VCaP (cell line): ENCODE data around the gene PCSK4.

ENCODE experiments used
- H3K27ac ChIP-seq: fragments of 450-650 bp; 2 replicates; pipeline ENCODE4 v1.5.1; 2017
- TF ChIP-seq, protein P1 (sequence below): fragments of 450-650 bp; conservative IDR thresholded peaks from 2 replicates; pipeline ENCODE4 v1.5.1; 2017; ENCODE audit warnings: mild to moderate bottlenecking, moderate library complexity

PCSK4 gene

DNA sequence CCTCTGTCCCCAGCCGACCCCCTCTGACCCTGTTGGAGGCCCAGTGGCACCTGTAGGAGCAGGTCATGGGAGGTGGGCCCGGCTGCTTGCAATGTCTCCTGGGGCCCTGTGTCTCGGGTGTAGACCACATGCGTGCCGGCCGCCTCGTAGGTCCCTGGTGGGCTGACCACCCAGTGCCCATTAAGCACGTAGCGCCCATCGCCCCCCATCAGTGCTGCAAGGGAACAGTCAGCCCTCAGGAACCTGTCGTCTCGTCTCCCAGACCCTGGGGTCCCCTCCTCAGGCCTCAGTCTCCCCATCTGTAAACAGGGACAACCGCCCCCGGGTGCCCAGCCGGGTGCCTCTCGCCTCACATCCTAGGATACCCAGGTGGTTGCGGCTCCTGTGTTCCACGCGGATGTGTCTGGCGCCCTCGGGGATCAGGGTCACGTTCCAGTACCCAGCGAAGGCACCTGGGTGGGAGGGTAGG lies 17.1 kb upstream of the PCSK4 start:
- TF ChIP-seq, protein P1, sequence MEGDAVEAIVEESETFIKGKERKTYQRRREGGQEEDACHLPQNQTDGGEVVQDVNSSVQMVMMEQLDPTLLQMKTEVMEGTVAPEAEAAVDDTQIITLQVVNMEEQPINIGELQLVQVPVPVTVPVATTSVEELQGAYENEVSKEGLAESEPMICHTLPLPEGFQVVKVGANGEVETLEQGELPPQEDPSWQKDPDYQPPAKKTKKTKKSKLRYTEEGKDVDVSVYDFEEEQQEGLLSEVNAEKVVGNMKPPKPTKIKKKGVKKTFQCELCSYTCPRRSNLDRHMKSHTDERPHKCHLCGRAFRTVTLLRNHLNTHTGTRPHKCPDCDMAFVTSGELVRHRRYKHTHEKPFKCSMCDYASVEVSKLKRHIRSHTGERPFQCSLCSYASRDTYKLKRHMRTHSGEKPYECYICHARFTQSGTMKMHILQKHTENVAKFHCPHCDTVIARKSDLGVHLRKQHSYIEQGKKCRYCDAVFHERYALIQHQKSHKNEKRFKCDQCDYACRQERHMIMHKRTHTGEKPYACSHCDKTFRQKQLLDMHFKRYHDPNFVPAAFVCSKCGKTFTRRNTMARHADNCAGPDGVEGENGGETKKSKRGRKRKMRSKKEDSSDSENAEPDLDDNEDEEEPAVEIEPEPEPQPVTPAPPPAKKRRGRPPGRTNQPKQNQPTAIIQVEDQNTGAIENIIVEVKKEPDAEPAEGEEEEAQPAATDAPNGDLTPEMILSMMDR = no peak
- H3K27ac ChIP-seq = peak overlapping the region; percentile 75

- TF ChIP-seq, protein P1 = no peak
- H3K27ac ChIP-seq = no peak overlapping the region
Observed at GRCh38 chr19:1505991-1506881, 16.1 kb upstream of the PCSK4 start.

DNA sequence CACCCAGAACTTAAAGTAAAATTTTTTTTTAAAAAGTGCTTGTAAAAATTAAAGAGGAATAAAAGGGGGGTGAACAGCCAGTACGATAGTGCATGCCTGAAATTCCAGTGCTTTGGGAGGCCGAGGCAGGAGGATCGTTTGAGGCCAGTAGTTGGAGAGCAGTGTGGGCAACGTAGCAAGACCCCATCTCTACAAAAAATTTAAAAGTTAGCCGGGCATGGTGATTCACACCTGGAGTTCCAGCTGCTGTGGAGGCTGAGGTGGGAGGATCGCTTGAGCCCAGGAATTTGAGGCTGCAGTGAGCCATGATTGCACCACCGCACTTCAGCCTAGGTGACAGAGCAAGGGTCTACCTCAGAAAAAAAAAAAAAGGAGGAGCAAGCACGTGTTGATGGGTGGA lies 14.9 kb upstream of the PCSK4 start:
- H3K27ac ChIP-seq = no peak overlapping the region
- TF ChIP-seq, protein P1 = no peak

DNA sequence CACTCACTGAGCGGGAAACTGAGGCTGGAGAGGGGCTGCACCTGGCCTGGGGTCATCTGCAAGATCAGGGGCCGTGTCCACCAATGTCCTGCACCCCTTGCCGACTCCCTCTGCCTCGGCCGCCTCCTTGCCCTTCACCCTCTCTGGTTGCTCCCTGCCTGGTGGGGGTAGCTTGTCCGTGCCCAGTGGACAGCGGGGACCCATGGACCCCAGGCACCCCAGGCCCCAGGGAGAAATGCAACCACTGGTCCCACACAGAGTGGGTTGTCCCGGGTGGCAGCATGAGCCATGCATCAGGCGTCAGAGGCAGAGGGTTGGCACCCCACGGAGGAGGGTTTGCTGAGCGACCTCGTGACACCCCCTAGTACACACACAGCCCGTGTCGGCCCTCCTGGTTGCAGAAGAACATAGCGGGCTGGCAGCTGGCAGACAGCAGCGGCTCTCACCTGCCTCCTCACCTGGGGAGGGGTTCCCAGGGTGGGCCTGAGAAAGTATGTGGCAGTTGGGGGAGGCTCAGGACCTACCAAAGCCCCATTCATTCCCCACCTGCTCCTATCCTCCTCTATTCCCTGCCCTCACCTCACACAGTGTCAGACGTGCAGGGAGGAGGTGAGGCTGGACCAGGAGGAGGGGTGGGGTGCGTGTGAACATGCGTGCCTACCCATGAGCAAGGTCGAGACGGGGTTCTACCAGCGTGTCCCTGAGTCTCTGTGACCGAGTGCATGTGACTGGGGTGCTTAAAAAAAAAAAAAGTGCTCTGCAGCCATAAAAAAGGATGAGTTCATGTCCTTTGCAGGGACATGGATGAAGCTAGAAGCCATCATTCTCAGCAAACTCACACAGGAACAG lies 14.0 kb upstream of the PCSK4 start:
- H3K27ac ChIP-seq = no peak overlapping the region
- TF ChIP-seq, protein P1 = no peak

- TF ChIP-seq, protein P1 = peak; percentile 77
- no peak overlapping the region for H3K27ac ChIP-seq
Observed at GRCh38 chr19:1503089-1503924, 13.2 kb upstream of the PCSK4 start.

- no peak overlapping the region for H3K27ac ChIP-seq
- TF ChIP-seq, protein P1 = no peak
Observed at GRCh38 chr19:1502433-1503088, 12.4 kb upstream of the PCSK4 start.
